ENCODE results near the gene SDK1.

DNA sequence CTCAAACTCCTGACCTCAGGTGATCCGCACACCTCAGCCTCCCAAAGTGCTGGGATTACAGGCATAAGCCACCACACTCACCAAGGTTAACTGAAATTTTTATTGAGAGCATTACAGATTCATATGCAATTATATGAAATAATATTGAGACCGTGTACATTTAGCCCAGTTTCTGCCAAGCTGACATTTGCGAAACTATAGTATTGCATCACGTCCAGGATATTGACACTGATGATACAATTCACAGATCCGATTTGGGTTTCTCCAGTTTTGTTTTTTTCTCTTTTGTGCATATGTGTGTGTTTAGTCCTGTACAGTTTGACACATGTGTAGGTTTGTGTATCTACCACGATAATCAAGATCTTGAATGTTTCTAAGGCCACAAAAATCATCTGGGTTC is 753.1 kb downstream of the SDK1 start:
- TF ChIP-seq, protein P1, sequence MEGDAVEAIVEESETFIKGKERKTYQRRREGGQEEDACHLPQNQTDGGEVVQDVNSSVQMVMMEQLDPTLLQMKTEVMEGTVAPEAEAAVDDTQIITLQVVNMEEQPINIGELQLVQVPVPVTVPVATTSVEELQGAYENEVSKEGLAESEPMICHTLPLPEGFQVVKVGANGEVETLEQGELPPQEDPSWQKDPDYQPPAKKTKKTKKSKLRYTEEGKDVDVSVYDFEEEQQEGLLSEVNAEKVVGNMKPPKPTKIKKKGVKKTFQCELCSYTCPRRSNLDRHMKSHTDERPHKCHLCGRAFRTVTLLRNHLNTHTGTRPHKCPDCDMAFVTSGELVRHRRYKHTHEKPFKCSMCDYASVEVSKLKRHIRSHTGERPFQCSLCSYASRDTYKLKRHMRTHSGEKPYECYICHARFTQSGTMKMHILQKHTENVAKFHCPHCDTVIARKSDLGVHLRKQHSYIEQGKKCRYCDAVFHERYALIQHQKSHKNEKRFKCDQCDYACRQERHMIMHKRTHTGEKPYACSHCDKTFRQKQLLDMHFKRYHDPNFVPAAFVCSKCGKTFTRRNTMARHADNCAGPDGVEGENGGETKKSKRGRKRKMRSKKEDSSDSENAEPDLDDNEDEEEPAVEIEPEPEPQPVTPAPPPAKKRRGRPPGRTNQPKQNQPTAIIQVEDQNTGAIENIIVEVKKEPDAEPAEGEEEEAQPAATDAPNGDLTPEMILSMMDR (IDR thresholded peaks at IDR 0.05): no peak
- TF ChIP-seq POLR2A (IDR thresholded peaks at IDR 0.05): no peak
